WTC11 (cell line): Measurements from ENCODE around the gene TBC1D1. TPM values are rescaled to one million over a fixed set of nuclear protein-coding genes. Genes with fewer than 3 reads are reported as not detected.

Source experiments
- ATF2 ChIP-seq: sonication (generic); formaldehyde crosslinking; IDR thresholded peaks from 2 replicates; pipeline ENCODE4 v1.8.1; 2022; ENCODE audit warnings: low read depth, missing genetic modification reagents, borderline replicate concordance
- ELF4 ChIP-seq: sonication (generic); formaldehyde crosslinking; IDR thresholded peaks from 2 replicates; pipeline ENCODE4 v1.8.1; 2022; ENCODE audit warnings: low read depth, mild to moderate bottlenecking, moderate library complexity, missing genetic modification reagents
- EMX1 ChIP-seq: fragments of 250-450 bp; sonication (Bioruptor Pico); IDR thresholded peaks from 2 replicates; pipeline ENCODE4 v1.8.0; 2021; ENCODE audit warnings: mild to moderate bottlenecking
- ERG ChIP-seq: fragments of 250-450 bp; sonication (Bioruptor Pico); IDR thresholded peaks from 2 replicates; pipeline ENCODE4 v1.8.0; 2021; ENCODE audit warnings: mild to moderate bottlenecking
- FOXP4 ChIP-seq: sonication (generic); formaldehyde crosslinking; IDR thresholded peaks from 2 replicates; pipeline ENCODE4 v1.8.0; 2022; ENCODE audit warnings: mild to moderate bottlenecking, missing genetic modification reagents
- JAZF1 ChIP-seq: fragments of 250-450 bp; sonication (Bioruptor Pico); IDR thresholded peaks from 2 replicates; pipeline ENCODE4 v1.9.0; 2021; ENCODE audit warnings: moderate library complexity, mild to moderate bottlenecking, inconsistent platforms
- MAX ChIP-seq: sonication (generic); formaldehyde crosslinking; IDR thresholded peaks from 2 replicates; pipeline ENCODE4 v1.8.0; 2022; ENCODE audit warnings: mild to moderate bottlenecking, missing genetic modification reagents
- NFATC4 ChIP-seq: fragments of 250-450 bp; sonication (Bioruptor Pico); IDR thresholded peaks from 2 replicates; pipeline ENCODE4 v1.9.0; 2021; ENCODE audit warnings: mild to moderate bottlenecking
- NR3C1 ChIP-seq: sonication (generic); formaldehyde crosslinking; conservative IDR thresholded peaks from 2 replicates; pipeline ENCODE4 v1.8.1; 2023; ENCODE audit warnings: low read depth, mild to moderate bottlenecking, missing genetic modification reagents
- SOX15 ChIP-seq: fragments of 250-450 bp; sonication (Bioruptor Pico); IDR thresholded peaks from 2 replicates; pipeline ENCODE4 v1.9.0; 2021; ENCODE audit warnings: mild to moderate bottlenecking
- TEAD1 ChIP-seq: sonication (generic); formaldehyde crosslinking; IDR thresholded peaks from 2 replicates; pipeline ENCODE4 v1.8.0; 2022; ENCODE audit warnings: mild to moderate bottlenecking, missing genetic modification reagents
- USF1 ChIP-seq: sonication (generic); formaldehyde crosslinking; IDR thresholded peaks from 2 replicates; pipeline ENCODE4 v1.8.0; 2022; ENCODE audit warnings: mild to moderate bottlenecking, missing genetic modification reagents
- ZBTB21 ChIP-seq: sonication (generic); formaldehyde crosslinking; IDR thresholded peaks from 2 replicates; pipeline ENCODE4 v1.8.1; 2023; ENCODE audit warnings: mild to moderate bottlenecking, missing genetic modification reagents, borderline replicate concordance
- ZNF232 ChIP-seq: sonication (generic); formaldehyde crosslinking; IDR thresholded peaks from 2 replicates; pipeline ENCODE4 v1.8.0; 2022; ENCODE audit warnings: mild to moderate bottlenecking, missing genetic modification reagents
- ZNF671 ChIP-seq: fragments of 250-450 bp; sonication (Bioruptor Pico); IDR thresholded peaks from 2 replicates; pipeline ENCODE4 v1.8.0; 2021; ENCODE audit warnings: mild to moderate bottlenecking
- ZSCAN18 ChIP-seq: fragments of 250-450 bp; sonication (Bioruptor Pico); IDR thresholded peaks from 2 replicates; pipeline ENCODE4 v2.1.2; 2022; ENCODE audit warnings: mild to moderate bottlenecking, moderate library complexity
- total RNA-seq: library from RNA; stranded (reverse); gene quantifications from 3 replicates; pipeline ENCODE4 v1.2.3, GENCODE V29; 2021
- TF ChIP-seq, protein P1 (sequence below): sonication (generic); formaldehyde crosslinking; conservative IDR thresholded peaks from 2 replicates; pipeline ENCODE4 v1.8.1; 2023; ENCODE audit warnings: mild to moderate bottlenecking, low read depth, missing genetic modification reagents, moderate library complexity
- TF ChIP-seq, protein P2 (sequence below): fragments of 250-450 bp; sonication (Bioruptor Pico); IDR thresholded peaks from 2 replicates; pipeline ENCODE4 v1.9.0; 2021; ENCODE audit warnings: mild to moderate bottlenecking
- TF ChIP-seq, protein P3 (sequence below): sonication (generic); formaldehyde crosslinking; IDR thresholded peaks from 2 replicates; pipeline ENCODE4 v1.8.1; 2023; ENCODE audit warnings: mild to moderate bottlenecking, missing genetic modification reagents, moderate library complexity
- TF ChIP-seq, protein P4 (sequence below): sonication (generic); formaldehyde crosslinking; IDR thresholded peaks from 2 replicates; pipeline ENCODE4 v1.8.1; 2022; ENCODE audit warnings: low read depth, mild to moderate bottlenecking, moderate library complexity, missing genetic modification reagents, borderline replicate concordance
- TF ChIP-seq, protein P5 (sequence below): sonication (generic); formaldehyde crosslinking; IDR thresholded peaks from 2 replicates; pipeline ENCODE4 v1.8.1; 2023; ENCODE audit warnings: mild to moderate bottlenecking, moderate library complexity, missing genetic modification reagents

Gene TBC1D1
- total RNA-seq, 1 experiment from 2014 or later, result 134 TPM

GRCh38 chr4:37890801-37891259, at the start of gene TBC1D1 (continued):
- TF ChIP-seq, protein P1, sequence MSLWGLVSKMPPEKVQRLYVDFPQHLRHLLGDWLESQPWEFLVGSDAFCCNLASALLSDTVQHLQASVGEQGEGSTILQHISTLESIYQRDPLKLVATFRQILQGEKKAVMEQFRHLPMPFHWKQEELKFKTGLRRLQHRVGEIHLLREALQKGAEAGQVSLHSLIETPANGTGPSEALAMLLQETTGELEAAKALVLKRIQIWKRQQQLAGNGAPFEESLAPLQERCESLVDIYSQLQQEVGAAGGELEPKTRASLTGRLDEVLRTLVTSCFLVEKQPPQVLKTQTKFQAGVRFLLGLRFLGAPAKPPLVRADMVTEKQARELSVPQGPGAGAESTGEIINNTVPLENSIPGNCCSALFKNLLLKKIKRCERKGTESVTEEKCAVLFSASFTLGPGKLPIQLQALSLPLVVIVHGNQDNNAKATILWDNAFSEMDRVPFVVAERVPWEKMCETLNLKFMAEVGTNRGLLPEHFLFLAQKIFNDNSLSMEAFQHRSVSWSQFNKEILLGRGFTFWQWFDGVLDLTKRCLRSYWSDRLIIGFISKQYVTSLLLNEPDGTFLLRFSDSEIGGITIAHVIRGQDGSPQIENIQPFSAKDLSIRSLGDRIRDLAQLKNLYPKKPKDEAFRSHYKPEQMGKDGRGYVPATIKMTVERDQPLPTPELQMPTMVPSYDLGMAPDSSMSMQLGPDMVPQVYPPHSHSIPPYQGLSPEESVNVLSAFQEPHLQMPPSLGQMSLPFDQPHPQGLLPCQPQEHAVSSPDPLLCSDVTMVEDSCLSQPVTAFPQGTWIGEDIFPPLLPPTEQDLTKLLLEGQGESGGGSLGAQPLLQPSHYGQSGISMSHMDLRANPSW (CRISPR knock-in tag), result no peak
- no peak for TF ChIP-seq USF1
- TF ChIP-seq NFATC4, result no peak
- TF ChIP-seq ELF4, result 0 out of 2 replicates have a peak, but pooled peaks have one; percentile 49
- 0 out of 2 replicates have a peak, but pooled peaks have one; percentile 54 for TF ChIP-seq ZNF232 (CRISPR knock-in tag)
- TF ChIP-seq NR3C1 (CRISPR knock-in tag), result no peak
- TF ChIP-seq, protein P2, sequence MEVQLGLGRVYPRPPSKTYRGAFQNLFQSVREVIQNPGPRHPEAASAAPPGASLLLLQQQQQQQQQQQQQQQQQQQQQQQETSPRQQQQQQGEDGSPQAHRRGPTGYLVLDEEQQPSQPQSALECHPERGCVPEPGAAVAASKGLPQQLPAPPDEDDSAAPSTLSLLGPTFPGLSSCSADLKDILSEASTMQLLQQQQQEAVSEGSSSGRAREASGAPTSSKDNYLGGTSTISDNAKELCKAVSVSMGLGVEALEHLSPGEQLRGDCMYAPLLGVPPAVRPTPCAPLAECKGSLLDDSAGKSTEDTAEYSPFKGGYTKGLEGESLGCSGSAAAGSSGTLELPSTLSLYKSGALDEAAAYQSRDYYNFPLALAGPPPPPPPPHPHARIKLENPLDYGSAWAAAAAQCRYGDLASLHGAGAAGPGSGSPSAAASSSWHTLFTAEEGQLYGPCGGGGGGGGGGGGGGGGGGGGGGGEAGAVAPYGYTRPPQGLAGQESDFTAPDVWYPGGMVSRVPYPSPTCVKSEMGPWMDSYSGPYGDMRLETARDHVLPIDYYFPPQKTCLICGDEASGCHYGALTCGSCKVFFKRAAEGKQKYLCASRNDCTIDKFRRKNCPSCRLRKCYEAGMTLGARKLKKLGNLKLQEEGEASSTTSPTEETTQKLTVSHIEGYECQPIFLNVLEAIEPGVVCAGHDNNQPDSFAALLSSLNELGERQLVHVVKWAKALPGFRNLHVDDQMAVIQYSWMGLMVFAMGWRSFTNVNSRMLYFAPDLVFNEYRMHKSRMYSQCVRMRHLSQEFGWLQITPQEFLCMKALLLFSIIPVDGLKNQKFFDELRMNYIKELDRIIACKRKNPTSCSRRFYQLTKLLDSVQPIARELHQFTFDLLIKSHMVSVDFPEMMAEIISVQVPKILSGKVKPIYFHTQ, result no peak
- TF ChIP-seq TEAD1 (CRISPR knock-in tag), result no peak
- no peak for TF ChIP-seq ZSCAN18 (CRISPR knock-in tag)
- TF ChIP-seq FOXP4, result 0 out of 2 replicates have a peak, but pooled peaks have one; percentile 46
- no peak for TF ChIP-seq ZBTB21 (CRISPR knock-in tag)
- TF ChIP-seq, protein P3, sequence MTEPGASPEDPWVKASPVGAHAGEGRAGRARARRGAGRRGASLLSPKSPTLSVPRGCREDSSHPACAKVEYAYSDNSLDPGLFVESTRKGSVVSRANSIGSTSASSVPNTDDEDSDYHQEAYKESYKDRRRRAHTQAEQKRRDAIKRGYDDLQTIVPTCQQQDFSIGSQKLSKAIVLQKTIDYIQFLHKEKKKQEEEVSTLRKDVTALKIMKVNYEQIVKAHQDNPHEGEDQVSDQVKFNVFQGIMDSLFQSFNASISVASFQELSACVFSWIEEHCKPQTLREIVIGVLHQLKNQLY, result no peak
- no peak for TF ChIP-seq ZNF671 (CRISPR knock-in tag)
- TF ChIP-seq ATF2, result no peak
- TF ChIP-seq, protein P4, sequence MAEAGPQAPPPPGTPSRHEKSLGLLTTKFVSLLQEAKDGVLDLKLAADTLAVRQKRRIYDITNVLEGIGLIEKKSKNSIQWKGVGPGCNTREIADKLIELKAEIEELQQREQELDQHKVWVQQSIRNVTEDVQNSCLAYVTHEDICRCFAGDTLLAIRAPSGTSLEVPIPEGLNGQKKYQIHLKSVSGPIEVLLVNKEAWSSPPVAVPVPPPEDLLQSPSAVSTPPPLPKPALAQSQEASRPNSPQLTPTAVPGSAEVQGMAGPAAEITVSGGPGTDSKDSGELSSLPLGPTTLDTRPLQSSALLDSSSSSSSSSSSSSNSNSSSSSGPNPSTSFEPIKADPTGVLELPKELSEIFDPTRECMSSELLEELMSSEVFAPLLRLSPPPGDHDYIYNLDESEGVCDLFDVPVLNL (CRISPR knock-in tag), result no peak
- no peak for TF ChIP-seq JAZF1
- TF ChIP-seq ERG, result no peak
- TF ChIP-seq, protein P5, sequence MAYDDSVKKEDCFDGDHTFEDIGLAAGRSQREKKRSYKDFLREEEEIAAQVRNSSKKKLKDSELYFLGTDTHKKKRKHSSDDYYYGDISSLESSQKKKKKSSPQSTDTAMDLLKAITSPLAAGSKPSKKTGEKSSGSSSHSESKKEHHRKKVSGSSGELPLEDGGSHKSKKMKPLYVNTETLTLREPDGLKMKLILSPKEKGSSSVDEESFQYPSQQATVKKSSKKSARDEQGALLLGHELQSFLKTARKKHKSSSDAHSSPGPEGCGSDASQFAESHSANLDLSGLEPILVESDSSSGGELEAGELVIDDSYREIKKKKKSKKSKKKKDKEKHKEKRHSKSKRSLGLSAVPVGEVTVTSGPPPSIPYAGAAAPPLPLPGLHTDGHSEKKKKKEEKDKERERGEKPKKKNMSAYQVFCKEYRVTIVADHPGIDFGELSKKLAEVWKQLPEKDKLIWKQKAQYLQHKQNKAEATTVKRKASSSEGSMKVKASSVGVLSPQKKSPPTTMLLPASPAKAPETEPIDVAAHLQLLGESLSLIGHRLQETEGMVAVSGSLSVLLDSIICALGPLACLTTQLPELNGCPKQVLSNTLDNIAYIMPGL (CRISPR knock-in tag), result peak; percentile 67; the same call in 1 of the 2 replicates
- TF ChIP-seq EMX1 (CRISPR knock-in tag), result no peak
- no peak for TF ChIP-seq SOX15 (CRISPR knock-in tag)
- TF ChIP-seq MAX (CRISPR knock-in tag), result no peak
